NCI-H2196 treated with DMSO at 0.1 percent for 48 hours (cell line): ENCODE results near the gene ACKR1.

Experiments
- DNase-seq: peaks from one replicate; lab custom pipeline; 2025; ENCODE audit not compliant: unreplicated experiment; lab: John Stamatoyannopoulos, UW

The ACKR1 gene

DNA sequence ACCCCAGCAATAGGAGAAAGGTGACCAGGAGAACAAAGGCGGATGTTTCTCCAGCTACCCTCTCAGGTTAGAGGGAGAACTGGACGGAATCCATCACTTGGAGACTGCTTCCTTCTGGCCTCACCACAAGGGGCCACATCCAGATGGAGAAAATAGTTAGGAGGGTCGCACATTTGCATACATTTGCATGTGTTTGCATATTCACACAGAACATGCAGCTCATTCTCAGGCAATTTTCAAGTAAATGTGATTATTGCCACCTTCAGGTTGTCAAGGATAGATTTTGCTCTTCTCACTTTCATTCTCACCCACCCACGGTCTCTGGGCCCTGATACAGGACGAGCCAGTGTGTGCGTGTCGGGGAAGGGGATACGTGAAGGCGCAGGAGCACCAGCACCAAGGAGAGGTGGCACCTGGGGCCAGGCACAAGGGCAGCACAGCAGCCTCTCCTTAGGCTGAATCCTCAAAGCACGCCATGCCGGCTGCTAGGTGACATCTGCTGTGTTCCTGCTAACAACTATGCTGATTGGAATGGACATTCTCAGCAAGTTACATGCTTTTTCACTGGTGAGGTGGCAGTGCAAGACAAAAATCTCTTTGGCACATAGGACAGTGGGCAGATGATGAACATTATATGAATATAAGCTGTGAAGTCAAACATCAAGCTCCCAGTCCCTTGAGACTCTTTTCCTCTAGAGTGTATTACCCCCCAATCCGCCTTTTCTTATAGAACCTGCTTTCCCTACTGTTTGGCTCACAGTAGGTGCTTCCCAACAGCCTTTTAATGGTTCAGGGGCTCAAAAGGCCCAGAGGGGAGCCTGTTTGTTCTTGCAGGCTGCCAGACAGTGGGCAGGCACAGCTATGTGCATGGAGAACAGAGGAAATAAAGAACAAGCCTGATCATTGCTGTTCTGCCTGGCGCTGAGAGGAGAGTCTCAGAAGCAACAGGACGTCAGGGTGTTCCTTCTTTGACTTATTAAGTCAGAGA, 14.3 kb downstream of the ACKR1 start:
- no peak for DNase-seq

DNA sequence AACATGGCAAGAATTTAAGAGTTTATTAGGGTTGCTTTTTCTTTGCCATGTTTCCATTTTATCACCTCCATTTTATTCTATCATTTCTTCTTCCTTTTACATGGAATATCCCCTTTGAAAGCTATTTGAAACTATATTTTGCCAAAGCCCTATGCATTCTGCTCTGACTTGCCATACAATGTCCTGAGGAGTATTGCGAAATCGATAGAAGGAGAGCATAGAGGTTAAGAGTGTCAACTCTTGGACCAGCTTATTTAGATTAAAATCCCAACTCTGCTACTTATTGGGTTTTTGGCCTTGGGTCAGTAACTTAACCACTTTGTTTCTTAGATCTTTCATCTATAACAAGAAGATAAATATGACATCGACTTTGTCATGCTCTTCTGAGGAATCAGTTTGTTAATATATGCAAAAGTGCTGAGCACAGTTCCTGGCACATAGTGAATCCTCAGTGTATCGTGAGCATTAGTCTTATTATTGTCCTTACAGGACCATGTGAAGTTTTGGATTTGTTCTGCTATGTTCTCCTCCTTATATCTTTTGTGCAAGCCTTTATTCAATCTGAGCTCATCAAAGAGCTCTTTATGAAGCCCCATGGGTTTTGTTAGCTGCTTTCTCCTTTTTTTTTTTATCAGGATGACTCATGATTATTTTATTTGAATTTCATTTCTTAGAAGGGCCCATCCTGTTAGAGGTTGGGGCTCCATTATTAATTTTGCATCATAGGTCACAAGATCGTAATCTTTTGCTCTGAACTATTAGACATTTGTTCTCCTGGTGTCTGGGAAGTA, 17.6 kb downstream of the ACKR1 start:
- DNase-seq = no peak

DNA sequence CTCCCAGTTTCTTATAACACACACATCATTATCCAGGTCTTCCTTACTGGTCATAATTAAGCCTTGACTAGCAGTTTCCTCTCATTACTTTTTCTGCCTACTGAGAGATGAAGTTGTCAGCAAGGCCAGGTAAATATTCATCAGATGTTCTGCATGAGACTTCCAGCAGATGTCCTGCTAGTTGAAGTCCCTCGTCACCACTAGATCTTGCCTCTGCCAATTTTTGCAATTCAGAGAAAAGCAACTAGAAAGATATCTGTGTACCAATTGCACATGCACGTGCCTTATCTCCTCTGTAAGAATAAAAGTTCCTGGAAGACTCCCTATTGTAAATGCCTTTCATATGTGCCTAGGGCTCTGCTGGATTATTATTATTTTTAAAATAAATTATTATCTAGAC, 18.3 kb downstream of the ACKR1 start:
- no peak for DNase-seq

- no peak for DNase-seq
Measured at GRCh38 chr1:159228554-159228953, 23.9 kb downstream of the ACKR1 start.

GRCh38 chr1:159229260-159229885, 24.7 kb downstream of the ACKR1 start:
- no peak for DNase-seq

DNA sequence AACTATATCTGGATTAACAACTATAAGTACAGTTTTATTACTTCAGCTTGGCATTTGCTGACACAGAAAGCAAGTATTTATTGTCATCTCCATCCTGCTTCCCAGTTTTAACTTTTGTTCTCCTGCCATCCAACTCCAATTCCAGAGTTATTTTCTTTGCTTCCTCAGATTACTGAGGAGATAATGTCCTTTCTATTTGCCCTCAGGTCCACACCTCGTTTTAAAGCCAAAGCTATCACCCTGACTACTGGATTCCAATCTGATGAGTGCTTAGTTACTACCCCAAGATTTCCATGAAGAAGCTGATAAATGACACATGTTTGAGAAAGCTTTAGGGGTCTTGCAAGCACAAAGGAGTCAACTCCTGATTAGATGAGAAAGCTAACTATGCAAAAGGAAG, 25.2 kb downstream of the ACKR1 start:
- DNase-seq = no peak

DNA sequence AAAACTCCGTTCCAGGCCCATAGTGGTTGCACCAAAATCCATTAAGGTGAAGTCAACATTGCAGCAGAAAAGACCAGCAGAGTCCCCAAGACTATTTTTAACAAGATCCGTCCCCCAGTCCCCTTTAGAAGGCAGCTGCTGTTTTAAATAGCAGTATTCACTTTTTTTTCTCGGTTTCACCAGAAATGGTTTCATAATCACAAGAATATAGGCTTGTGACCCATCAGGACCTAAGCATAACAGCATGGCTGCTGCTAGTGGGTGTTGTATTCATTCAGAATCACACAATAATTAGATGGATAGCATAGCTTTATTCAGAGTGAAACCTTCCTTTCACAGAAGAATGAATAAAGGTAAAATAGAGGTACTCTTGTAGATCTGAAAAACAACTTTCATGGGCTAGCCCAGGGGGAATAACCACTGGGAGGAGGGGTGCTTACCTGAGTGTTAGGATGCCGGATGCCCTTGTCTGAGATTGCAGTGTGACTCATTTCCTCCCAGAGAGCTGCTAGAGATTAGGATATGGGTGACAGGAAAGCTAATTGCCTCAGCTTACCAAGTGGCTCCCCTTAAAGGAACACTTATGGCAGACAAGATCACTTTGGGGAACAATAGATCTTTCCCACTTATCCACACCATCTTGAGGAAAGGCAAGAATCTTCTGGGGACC, 35.0 kb downstream of the ACKR1 start:
- no peak for DNase-seq

- no peak for DNase-seq
Measured at GRCh38 chr1:159247266-159247665, 42.6 kb downstream of the ACKR1 start.

- DNase-seq = no peak
Measured at GRCh38 chr1:159248311-159248710, 43.6 kb downstream of the ACKR1 start.

- DNase-seq = no peak
Measured at GRCh38 chr1:159250638-159251216, 46.1 kb downstream of the ACKR1 start.
